ENCODE data around the gene SERTAD1. TPM values are rescaled to one million over a fixed set of nuclear protein-coding genes. Genes with fewer than 3 reads are reported as not detected.
"Not testable (repeated sequence)": the region's sequence is repeated elsewhere in the genome, so short reads cannot be mapped to it uniquely, and the experiment has no call there.

The SERTAD1 gene
- total RNA-seq, 4 donors from 2014 or later = 17.3 to 45.7 (median 26.6) TPM

GRCh38 chr19:40443131-40443999 lies 17.6 kb upstream of the SERTAD1 start:
- peak; percentile 100 for DNase-seq (ENCODE audit: low spot score in 2 of 2)
- no peak for TF ChIP-seq CTCF (IDR thresholded peaks at IDR 0.05)
- intact Hi-C loops (cut with DNase I; ENCODE audit: low total_unique reads) = no loop called here
- H3K4me3 ChIP-seq (ENCODE audit: low read depth, poor library complexity, severe bottlenecking) = peak overlapping the region; percentile 90
- WGBS, 2 donors = 0 to 1% methylated on average over 34 to 50 of the region's 52 CpGs

- peak overlapping the region; percentile 17 for H3K4me3 ChIP-seq (ENCODE audit: low read depth, poor library complexity, severe bottlenecking)
- intact Hi-C loops (cut with DNase I; ENCODE audit: low total_unique reads) = no loop called here
- DNase-seq (ENCODE audit: low spot score in 2 of 2) = no peak
- TF ChIP-seq POLR2A (IDR thresholded peaks at IDR 0.05) (no peak), CTCF (IDR thresholded peaks at IDR 0.05) (no peak)
- 13 to 14% methylated on average over 22 of the region's 22 CpGs for WGBS, 2 donors
These were observed 16.7 kb upstream of the SERTAD1 start for GRCh38 chr19:40442328-40443130.

GRCh38 chr19:40441719-40442253 lies 16.0 kb upstream of the SERTAD1 start:
- TF ChIP-seq CTCF (IDR thresholded peaks at IDR 0.05) = no peak
- TF ChIP-seq POLR2A (IDR thresholded peaks at IDR 0.05) = no peak
- WGBS, 2 donors = 81 to 82% methylated on average over 11 of the region's 11 CpGs
- intact Hi-C loops (cut with DNase I; ENCODE audit: low total_unique reads) = no loop called here
- DNase-seq (ENCODE audit: low spot score in 2 of 2) = no peak
- no peak overlapping the region for H3K4me3 ChIP-seq (ENCODE audit: low read depth, poor library complexity, severe bottlenecking)

- intact Hi-C loops (cut with DNase I; ENCODE audit: low total_unique reads) = no loop called here
- H3K4me3 ChIP-seq (ENCODE audit: low read depth, poor library complexity, severe bottlenecking) = no peak overlapping the region
- TF ChIP-seq CTCF (IDR thresholded peaks at IDR 0.05) = no peak
- TF ChIP-seq POLR2A (IDR thresholded peaks at IDR 0.05) = no peak
- DNase-seq (ENCODE audit: low spot score in 2 of 2) = no peak
- WGBS, 2 donors = 85 to 93% methylated on average over 3 of the region's 3 CpGs
These were observed 12.5 kb upstream of the SERTAD1 start for GRCh38 chr19:40438284-40438683.

- peak overlapping the region; percentile 4 for H3K4me3 ChIP-seq (ENCODE audit: low read depth, poor library complexity, severe bottlenecking)
- intact Hi-C loops (cut with DNase I; ENCODE audit: low total_unique reads) = no loop called here
- WGBS, 2 donors = 1 to 3% methylated on average over 22 to 48 of the region's 50 CpGs
- TF ChIP-seq CTCF (IDR thresholded peaks at IDR 0.05) (no peak), POLR2A (IDR thresholded peaks at IDR 0.05) (no peak)
- DNase-seq (ENCODE audit: low spot score in 2 of 2) = peak; percentile 83 to 97
These were observed 7.8 kb upstream of the SERTAD1 start for GRCh38 chr19:40433391-40434216.

GRCh38 chr19:40432760-40433159 lies 7.0 kb upstream of the SERTAD1 start:
- DNase-seq (ENCODE audit: low spot score in 2 of 2); intact Hi-C loops (cut with DNase I; ENCODE audit: low total_unique reads): not testable (repeated sequence)

More at GRCh38 chr19:40432760-40433159, 7.0 kb upstream of the SERTAD1 start:
- not testable (repeated sequence) for H3K4me3 ChIP-seq (ENCODE audit: low read depth, poor library complexity, severe bottlenecking)
- WGBS, 2 donors = 26 to 27% methylated on average over 7 of the region's 7 CpGs

Measured in lower leg skin (tissue), 4 donors.